Stimulated activated CD8-positive, alpha-beta memory T cell treated with anti-CD3 and anti-CD28 coated beads, Interleukin-12 subunit alpha, Interleukin-12 subunit beta, amount 100 ng/mL, for 1 hour (primary cell): Measurements from ENCODE around the gene C1orf216.
"Not testable (repeated sequence)": the region's sequence is repeated elsewhere in the genome, so short reads cannot be mapped to it uniquely, and the experiment has no call there.

Experiments used
- DNase-seq: peaks from one replicate; pipeline ENCODE4 v3.0.0-alpha.2; 2020; ENCODE audit warnings: low read depth

The C1orf216 gene

DNA sequence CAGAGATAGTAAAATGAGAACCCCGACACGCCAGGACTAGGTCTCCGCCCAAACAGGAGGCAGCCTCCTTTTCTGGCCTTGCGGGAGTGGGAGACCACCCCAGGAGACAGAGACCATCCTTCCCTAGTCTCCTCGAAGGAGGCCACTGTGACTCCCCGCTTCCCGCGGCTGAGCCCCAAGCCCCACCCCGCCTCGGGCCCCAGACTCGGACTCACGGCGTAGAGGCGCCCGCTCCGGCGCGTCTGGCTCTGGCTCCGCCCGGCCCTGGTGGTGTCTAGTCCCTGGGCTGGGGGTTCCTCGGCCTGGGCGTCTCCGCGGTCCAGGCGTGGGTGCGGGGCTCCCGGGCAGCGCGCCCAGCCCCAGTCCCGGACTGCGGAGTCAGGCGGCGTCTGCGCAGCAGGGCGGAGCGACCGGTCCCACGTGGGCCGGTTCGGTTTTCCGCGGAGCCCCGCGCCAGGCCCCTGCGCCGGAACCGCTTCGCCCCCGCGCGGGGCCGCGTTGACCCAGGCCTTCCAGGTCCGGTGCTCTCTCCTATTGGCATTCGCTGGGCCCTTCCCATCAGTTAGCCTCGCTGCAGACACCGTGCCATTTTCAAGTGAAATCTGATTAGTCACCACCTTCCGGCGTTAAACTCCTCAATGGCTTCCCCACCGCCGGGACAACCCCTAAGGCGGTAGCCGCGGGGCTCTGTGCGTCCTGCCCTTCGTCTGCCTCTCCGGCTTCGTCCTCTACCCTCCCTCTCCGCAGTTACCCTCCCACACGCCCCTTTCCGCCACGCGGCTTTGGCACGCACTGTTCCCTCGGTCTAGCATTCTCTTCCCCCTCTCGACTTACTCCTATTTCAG lies at the start of gene C1orf216:
TSS of gene C1orf216 (minus strand) at position 393 of the 845 bp plus-strand sequence. CDS start 2,563 bp downstream, outside the sequence.
- peak; percentile 52 for DNase-seq

DNA sequence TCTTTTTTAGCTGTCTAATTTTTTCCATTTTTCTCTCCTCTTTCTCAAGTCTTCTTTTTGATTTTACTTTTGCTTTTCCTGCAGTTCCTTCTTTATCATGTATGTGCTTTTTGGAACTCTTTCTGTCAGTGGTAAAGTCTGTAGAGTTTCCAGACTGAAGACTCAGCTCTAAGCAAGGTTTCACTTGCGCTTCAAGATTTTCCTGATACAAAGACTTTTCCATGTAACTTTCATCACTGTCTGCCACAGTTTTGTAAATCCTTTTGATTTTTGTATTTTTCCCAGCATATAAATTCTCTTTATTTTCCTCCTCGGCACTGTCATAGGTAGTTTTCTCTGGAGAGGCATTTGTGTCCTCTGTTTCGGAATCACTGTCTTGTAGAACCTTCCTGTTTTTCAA lies 45.6 kb upstream of the C1orf216 start:
- no peak for DNase-seq

- no peak for DNase-seq
Observed at GRCh38 chr1:35763201-35763600, 44.5 kb upstream of the C1orf216 start.

DNA sequence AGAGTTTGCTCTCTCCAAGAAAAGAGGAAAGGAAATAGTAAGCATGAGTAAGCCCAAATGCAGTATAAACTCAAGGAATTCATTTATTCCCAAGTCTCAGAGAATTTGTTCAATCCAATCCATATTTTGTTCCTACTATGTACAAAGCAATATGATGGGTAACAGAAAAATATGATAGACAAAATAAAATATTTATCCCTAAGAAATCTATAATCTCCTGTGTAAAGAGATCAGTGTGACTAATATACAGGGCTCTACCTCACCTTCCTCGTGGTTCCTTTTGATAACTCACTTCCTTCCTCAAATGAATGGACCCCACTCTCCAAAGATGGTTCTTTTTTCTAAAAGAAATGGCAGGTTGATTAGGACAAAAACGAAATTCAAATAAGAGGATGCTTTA lies 43.5 kb upstream of the C1orf216 start:
- no peak for DNase-seq

- no peak for DNase-seq
Observed at GRCh38 chr1:35756064-35756463, 37.4 kb upstream of the C1orf216 start.

DNA sequence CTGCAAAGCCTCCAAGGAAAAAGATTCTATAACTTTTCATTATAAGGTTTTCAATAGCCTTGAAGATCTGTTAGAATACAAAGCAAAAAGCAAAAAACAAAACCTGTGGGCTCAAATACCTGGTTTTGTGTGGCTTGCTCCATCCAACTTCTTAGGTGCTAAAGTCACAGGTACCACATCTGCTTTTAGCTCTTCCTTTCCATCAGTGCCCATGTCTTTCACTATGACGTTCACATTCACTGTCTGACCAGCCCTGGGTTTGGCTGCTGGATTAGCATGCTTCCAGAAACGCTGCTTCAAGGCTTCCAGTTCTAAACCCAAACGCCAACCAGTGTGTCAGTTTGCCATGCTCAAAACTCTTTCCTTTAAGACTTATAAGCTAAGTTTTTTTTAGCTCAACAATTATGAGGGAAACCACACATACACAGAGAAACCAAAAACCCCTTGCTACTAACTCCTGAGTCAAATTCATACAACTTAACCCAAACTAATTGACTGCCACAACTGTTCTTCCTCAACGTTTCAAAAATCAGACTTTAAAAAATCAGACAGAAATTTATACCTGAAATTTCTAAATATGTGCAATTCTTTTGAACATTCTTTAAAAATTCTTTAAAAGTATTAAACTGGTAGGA lies 35.1 kb upstream of the C1orf216 start:
- DNase-seq = no peak

GRCh38 chr1:35748326-35748725 lies 29.6 kb upstream of the C1orf216 start:
- no peak for DNase-seq

- DNase-seq = no peak
Observed at GRCh38 chr1:35745124-35745730, 26.5 kb upstream of the C1orf216 start.

DNA sequence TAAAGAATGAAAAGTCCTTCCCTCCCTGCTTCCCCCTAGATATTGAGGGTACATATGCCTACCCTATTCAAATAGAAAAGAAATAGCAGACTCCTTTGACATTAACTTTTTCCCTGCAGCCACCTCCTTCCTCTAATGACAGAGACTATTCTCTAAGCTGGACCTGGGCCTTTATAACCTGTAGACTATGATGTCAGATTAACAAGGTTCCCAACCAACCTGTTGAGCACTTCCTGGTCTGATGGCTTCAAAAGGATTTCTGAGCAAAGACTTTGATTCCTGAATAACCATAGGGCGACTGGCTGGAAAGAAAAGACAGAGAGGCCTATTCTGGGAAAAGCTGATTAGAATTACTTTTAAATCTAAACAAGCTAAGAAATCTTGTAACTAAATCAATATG lies 18.4 kb upstream of the C1orf216 start:
- no peak for DNase-seq

GRCh38 chr1:35727434-35728040 lies 8.9 kb upstream of the C1orf216 start:
- DNase-seq = no peak

DNA sequence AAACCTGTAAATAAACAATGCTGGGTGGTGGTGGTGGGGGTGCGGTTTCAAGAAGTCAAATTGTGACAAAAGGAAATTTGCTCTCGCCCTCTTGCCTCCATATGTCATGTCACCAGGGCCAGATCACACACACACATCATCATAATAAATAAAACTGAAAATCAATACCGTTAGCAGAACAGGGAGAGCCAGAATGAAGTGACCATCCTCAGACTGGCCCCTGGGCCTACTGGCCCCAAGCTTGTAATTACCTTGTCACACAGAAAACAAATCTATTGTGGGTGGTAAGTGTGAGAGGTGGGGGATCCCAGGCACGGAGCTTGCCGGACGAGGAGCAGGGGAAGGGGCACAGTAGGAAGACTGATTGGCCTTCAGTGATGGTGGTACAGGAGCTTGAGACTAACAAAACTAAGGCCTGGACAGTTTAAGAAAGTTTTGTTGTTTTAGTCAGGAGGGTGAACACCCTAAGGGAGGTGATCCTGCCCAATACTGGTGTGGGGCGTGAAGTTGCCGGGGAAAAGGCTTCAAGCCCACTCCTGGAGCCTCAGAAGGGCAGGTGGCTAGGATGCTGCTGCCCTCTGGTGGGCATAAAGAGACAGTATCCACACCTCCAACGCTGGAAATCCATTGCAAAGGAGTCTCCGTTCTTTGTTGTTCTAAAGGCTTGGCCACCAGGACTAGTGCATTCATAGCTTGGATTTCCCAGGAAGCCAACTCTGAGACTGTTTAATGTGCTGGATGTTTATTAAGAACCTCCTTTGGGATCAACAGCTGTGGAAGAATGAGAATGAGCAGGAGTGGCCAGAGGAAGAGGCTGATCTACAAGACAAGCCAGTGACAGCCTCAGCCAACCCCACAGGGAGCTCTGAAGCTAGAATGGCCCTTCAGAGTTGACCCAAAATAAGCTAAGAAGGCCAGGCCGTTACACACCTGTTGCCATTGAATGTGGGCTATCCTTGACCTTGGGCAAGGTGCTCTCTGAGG lies 8.1 kb upstream of the C1orf216 start:
- DNase-seq = peak; percentile 28

GRCh38 chr1:35725596-35725995 lies 6.9 kb upstream of the C1orf216 start:
- no peak for DNase-seq

- DNase-seq = no peak
Observed at GRCh38 chr1:35717911-35718476, 690 bp downstream of the C1orf216 start.

GRCh38 chr1:35715568-35716002 lies 3.1 kb downstream of the C1orf216 start:
- peak; percentile 56 for DNase-seq

- DNase-seq = no peak
Observed at GRCh38 chr1:35714921-35715567, 3.6 kb downstream of the C1orf216 start.

DNA sequence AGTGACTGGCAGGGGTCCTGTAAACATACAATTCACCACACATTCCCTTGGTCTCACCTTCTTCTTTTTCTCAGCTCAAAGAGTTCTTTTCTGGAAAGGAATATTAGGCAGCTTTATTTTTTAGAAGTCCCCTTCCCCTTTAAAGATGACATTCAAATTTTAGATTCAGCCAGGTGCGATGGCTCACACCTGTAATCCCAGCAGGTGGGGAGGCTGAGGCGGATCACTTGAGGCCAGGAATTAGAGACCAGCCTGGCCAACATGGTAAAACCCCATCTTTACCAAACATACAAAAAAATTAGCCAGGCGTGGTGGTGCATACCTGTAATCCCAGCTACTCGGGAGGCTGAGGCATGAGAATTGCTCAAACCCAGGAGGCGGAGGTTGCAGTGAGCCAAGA lies 7.6 kb downstream of the C1orf216 start:
- DNase-seq = not testable (repeated sequence)

- no peak for DNase-seq
Observed at GRCh38 chr1:35708952-35709351, 9.7 kb downstream of the C1orf216 start.

- DNase-seq = no peak
Observed at GRCh38 chr1:35708441-35708921, 10.2 kb downstream of the C1orf216 start.

- DNase-seq = no peak
Observed at GRCh38 chr1:35707601-35708440, 10.9 kb downstream of the C1orf216 start.
